ENCODE measurements around the gene DDX47.

Gene DDX47

GRCh38 chr12:12792421-12792820 is 20.7 kb upstream of the DDX47 start:
- Histone ChIP-seq H4K20me1 (ENCODE audit: insufficient read depth, low read length) (no peaks in the 10 kb centered on the region), H3K4me2 (ENCODE audit: low read length) (no peak overlapping the region), H3K4me1 (ENCODE audit: low read length) (peaks cover 21% of the 10 kb centered on the region), H3K36me3 (replicated peaks; ENCODE audit: low read depth, low read length) (no peaks in the 10 kb centered on the region), H3K4me3 (ENCODE audit: low read length) (no peak overlapping the region), H3K27me3 (ENCODE audit: low read depth, low read length) (peaks cover 13% of the 10 kb centered on the region), H2AFZ (ENCODE audit: low read depth, low read length) (no peak overlapping the region), H3K27ac (ENCODE audit: low read length) (no peak overlapping the region), H3K9ac (ENCODE audit: low read length) (no peak overlapping the region), H3K9me3 (ENCODE audit: insufficient read depth, low read length) (no peaks in the 10 kb centered on the region), H3K79me2 (ENCODE audit: low read length) (no peaks in the 10 kb centered on the region)
- TF ChIP-seq CTCF (IDR thresholded peaks at IDR 0.05; ENCODE audit: low read depth, low read length) (no peak), EZH2phosphoT487 (IDR thresholded peaks at IDR 0.05; ENCODE audit: low read depth) (no peak)

DNA sequence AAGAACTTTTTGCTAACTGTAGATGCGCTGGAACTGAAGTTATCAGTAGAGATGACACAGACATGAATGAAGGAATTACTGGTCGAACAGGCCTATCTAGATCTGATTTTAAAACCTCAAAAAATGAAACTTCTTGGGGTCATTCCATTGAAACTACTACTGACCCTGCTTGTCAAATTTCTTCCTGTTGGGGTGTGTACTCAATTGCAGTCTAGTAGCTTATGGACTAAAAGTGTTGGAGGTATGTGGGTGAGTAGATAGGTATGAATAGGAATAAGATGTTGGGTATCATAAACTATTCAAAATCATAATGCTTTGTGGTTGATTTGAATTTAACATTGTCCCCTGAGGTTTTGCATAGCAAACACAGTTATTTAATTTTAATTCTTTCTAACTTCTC is 18.5 kb upstream of the DDX47 start:
- H3K27ac ChIP-seq (ENCODE audit: low read length), result no peak overlapping the region
- no peak overlapping the region for H3K9ac ChIP-seq (ENCODE audit: low read length)
- TF ChIP-seq CTCF (IDR thresholded peaks at IDR 0.05; ENCODE audit: low read depth, low read length), result no peak
- no peak for TF ChIP-seq EZH2phosphoT487 (IDR thresholded peaks at IDR 0.05; ENCODE audit: low read depth)
- no peak overlapping the region for H2AFZ ChIP-seq (ENCODE audit: low read depth, low read length)
- no peaks in the 10 kb centered on the region for H3K36me3 ChIP-seq (replicated peaks; ENCODE audit: low read depth, low read length)
- no peaks in the 10 kb centered on the region for H4K20me1 ChIP-seq (ENCODE audit: insufficient read depth, low read length)
- H3K4me1 ChIP-seq (ENCODE audit: low read length), result peaks cover 5% of the 10 kb centered on the region; the same call in 1 of the 2 replicates
- no peak overlapping the region for H3K4me3 ChIP-seq (ENCODE audit: low read length)
- no peaks in the 10 kb centered on the region for H3K9me3 ChIP-seq (ENCODE audit: insufficient read depth, low read length)
- peaks cover 13% of the 10 kb centered on the region for H3K27me3 ChIP-seq (ENCODE audit: low read depth, low read length)
- H3K79me2 ChIP-seq (ENCODE audit: low read length), result no peaks in the 10 kb centered on the region
- H3K4me2 ChIP-seq (ENCODE audit: low read length), result no peak overlapping the region

GRCh38 chr12:12796171-12796570 is 17.0 kb upstream of the DDX47 start:
- Histone ChIP-seq H3K4me2 (ENCODE audit: low read length) (no peak overlapping the region), H3K27me3 (ENCODE audit: low read depth, low read length) (peaks cover 6% of the 10 kb centered on the region), H2AFZ (ENCODE audit: low read depth, low read length) (no peak overlapping the region), H3K4me3 (ENCODE audit: low read length) (no peak overlapping the region), H3K9ac (ENCODE audit: low read length) (no peak overlapping the region), H3K27ac (ENCODE audit: low read length) (no peak overlapping the region), H3K79me2 (ENCODE audit: low read length) (no peaks in the 10 kb centered on the region), H3K4me1 (ENCODE audit: low read length) (peaks cover 5% of the 10 kb centered on the region; the same call in 1 of the 2 replicates), H4K20me1 (ENCODE audit: insufficient read depth, low read length) (no peaks in the 10 kb centered on the region), H3K9me3 (ENCODE audit: insufficient read depth, low read length) (no peaks in the 10 kb centered on the region), H3K36me3 (replicated peaks; ENCODE audit: low read depth, low read length) (no peaks in the 10 kb centered on the region)
- no peak for TF ChIP-seq CTCF (IDR thresholded peaks at IDR 0.05; ENCODE audit: low read depth, low read length)
- TF ChIP-seq EZH2phosphoT487 (IDR thresholded peaks at IDR 0.05; ENCODE audit: low read depth), result no peak

DNA sequence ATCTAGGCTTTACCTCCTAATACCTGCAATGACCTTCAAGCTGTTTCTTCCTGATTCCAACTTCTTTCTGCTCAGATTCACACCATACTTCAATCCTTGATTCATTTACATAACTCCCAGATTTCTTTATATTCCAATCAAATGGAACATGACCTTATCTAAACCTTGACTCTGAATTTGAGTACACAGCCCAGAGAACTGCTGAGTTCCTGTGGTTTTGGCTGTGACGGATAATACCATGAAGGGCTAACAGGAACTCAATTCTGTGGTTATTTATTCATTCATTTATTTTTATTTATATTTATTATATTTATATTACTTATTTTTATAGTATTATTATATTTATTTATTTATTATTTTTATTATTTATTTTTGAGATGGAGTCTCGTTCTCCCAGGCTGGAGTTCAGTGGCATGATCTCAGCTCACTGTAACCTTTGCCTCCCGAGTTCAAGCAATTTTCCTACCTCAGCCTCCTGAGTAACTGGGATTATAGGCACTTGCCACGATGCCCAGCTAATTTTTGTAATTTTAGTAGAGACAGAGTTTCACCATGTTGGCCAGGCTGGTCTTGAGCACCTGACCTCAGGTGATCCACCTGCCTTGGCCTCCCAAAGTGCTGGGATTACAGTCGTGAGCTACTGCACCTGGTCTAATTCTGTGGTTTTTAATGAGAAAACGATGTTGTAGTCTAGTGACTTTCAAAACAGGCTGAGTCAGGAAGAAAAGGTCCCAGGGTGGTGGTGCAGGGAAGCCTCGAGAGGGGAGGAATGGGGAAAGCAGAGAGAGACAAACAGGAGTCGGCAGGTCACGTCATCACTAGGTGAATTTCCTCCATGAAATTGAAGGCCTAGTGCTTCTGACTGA is 16.0 kb upstream of the DDX47 start:
- no peaks in the 10 kb centered on the region for H3K9me3 ChIP-seq (ENCODE audit: insufficient read depth, low read length)
- H3K36me3 ChIP-seq (replicated peaks; ENCODE audit: low read depth, low read length), result no peaks in the 10 kb centered on the region
- H3K27me3 ChIP-seq (ENCODE audit: low read depth, low read length), result peaks cover 4% of the 10 kb centered on the region
- H3K4me3 ChIP-seq (ENCODE audit: low read length), result no peak overlapping the region
- H3K27ac ChIP-seq (ENCODE audit: low read length), result no peak overlapping the region
- H3K79me2 ChIP-seq (ENCODE audit: low read length), result no peaks in the 10 kb centered on the region
- H2AFZ ChIP-seq (ENCODE audit: low read depth, low read length), result no peak overlapping the region
- no peak overlapping the region for H3K4me2 ChIP-seq (ENCODE audit: low read length)
- no peaks in the 10 kb centered on the region for H4K20me1 ChIP-seq (ENCODE audit: insufficient read depth, low read length)
- no peak for TF ChIP-seq CTCF (IDR thresholded peaks at IDR 0.05; ENCODE audit: low read depth, low read length)
- TF ChIP-seq EZH2phosphoT487 (IDR thresholded peaks at IDR 0.05; ENCODE audit: low read depth), result no peak
- H3K9ac ChIP-seq (ENCODE audit: low read length), result no peak overlapping the region
- peaks cover 9% of the 10 kb centered on the region for H3K4me1 ChIP-seq (ENCODE audit: low read length)

All from OCI-LY3 (cell line).